Hypothalamus (tissue), 51 donors: ENCODE results near the gene CIAO2A.
"Not testable (repeated sequence)": the region's sequence is repeated elsewhere in the genome, so short reads cannot be mapped to it uniquely, and the experiment has no call there.

Experiments
- DNase-seq, 51 donors: peaks; one replicate each; lab custom pipeline; 2025; lab: John Stamatoyannopoulos, UW

Gene CIAO2A, protein sequence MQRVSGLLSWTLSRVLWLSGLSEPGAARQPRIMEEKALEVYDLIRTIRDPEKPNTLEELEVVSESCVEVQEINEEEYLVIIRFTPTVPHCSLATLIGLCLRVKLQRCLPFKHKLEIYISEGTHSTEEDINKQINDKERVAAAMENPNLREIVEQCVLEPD

DNA sequence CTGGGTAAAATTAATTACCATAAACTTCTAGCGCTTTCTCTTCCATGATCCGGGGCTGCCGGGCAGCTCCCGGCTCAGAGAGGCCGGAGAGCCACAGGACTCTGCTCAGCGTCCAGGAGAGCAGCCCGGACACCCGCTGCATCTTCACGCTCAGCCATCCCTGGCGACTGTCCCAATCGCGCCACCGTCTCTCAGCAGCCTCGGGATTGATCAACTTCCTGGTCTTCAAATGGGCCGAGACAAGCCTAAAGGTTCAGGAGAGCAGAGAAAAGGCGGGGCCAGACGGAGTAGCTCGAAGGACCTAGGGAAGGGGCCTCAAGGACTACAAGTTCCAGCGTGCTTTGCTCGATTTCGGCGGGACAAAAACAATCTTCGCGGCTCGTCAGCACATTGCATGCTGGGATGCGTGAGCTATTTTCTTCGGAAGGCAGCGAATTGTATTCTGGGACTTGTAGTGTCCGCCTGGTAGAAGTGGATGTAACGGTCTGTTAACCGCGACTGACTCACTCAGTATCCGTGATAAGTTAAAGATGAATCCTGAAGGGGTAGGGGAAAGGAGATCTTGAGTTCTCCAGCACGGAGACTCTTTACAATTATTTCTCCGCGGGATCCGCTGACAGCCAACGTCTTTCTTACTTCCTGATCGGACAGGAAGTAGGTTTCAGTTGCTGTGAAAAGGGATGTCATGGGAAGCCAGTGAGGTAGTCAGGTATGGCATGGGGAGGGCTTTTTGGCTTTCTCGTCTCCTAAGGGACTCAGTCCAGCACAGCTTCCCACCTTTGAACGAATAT, at the start of gene CIAO2A:
TSS of gene CIAO2A (minus strand) at position 212 of the 791 bp plus-strand sequence. CDS start at position 142, 70 bp downstream.
- DNase-seq, result peak; percentile 61 to 97 (median 90)

DNA sequence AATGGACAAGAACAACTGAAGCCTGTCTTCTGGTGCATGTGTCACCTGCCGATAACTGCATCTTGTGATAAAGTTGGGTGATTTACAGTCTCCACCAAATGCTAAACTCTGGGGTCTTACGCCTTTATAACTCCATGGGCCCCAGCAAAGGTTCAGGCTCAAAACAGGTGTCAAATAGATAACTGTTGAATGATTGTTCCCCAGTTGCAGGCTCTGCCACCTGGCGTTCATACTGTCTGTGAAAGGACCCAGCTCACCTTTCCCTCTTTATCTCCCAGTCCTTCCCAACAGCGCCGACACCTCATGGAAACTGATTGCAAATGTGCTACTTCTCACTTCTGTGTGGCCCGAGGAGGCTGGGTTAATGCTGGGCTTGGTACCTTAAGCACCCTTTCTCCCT, 49.6 kb upstream of the CIAO2A start:
- no peak for DNase-seq

DNA sequence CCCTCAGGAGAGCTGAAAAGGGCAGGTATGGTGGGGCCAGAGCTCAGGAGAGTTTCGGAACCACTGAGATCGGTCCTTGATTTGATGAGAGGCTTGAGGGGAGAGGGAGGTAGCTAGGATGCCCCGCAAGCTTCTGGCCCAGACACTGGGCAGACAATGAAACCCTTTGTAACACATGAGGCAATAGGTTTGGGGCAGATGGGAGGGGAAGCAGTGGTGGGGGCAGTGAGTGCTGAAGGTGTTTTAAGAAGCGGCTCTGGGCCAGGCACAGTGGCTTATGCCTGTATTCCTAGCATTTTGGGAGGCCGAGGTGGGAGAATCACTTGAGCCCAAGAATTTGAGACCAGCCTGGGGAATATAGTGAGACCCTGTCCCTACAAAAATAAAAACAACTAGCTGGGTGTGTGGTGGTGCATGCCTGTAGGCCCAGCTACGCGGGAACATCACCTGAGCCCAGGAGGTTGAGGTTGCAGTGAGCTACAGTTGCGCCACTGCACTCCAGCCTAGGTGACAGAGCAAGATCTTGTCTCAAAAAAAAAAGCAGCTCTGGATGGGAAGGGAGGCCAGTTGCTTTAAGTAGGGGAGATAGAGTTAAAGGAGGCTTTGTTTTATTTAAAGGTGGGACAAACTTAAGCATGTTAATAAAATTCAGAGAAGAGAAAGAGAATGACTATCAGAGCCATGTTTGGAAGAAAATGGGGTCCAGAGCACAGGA, 48.3 kb upstream of the CIAO2A start:
- peak in 6 of 51 donors; percentile 29 to 56 (median 37) for DNase-seq

DNA sequence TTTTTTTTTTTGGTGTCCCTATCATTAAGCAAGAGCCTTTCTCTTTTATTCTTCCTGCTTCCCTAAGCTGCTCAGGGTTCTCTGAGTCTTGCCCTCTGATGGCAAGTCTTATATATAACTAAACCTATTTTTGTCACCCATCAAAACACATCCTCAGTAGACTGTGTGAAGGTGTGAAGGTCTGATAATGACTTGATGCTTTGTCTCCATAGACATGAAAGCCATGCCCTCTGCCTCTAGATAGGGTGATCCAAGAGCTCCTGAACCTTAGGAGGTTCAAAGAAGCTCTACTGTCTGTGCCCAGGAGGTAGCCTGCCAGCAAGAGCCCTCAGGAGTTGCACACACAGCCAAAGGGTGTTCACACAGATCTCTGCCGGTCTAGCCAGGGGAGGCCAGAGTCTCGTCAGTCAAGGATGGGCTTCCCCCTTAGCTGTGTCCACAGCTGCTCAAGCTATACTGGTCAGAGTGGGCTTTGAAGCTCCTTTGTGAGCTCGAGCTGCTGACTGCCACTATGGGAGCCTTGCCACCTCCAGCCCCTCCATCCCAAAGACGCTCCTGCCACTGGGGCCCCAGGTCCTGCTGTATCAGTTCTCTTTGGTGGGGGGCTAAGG, 44.8 kb upstream of the CIAO2A start:
- DNase-seq, result no peak

DNA sequence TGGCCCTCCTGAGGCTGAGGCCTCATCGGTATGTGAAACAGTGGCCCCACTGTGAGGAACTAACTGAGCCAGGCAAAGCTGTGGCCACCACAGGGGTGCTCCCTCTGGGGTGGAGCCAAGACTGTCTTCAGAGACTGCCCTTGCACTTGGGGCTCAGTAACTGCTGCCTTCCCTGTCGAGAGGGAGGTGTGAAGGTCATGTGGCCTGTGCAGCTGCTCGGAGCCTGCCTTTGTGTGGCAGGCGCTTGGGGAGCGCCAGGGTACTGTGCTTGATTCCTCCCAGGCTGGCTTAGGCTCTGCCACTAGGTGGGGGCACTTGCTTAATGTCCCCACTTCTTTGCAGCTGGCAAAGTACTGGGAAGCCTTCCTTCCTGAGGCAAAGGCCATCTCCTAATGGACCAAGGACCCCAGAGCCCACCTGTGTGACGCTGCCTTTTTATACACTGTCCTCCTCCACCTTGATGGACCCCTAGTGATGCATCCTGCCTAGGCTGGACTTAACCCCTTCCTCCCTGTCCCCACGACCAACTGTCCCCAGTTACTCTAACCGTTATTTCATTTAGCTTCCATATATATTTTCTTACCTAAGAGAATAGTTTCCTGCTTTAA, 43.7 kb upstream of the CIAO2A start:
- peak in 21 of 51 donors; percentile 26 to 68 (median 48) for DNase-seq

DNA sequence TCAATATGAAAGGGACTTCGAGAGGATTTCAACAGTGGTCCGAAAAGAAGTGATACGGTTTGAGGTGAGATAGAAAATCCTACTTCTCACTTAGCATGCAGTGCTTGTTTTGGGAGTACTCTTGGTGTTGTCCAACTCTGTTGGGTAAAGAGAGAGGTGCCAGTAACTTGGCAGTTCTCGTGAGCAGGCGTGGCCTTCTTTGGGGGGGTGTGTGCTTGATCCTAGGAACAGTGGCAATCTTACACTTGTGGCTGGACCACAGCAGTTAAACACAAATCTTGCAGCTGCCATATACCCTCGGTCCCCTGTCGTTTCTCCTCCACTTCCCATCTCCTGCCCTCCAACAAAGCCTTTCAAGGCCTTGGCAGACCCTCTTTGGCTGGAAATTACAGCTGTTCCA, 42.7 kb upstream of the CIAO2A start:
- no peak for DNase-seq

DNA sequence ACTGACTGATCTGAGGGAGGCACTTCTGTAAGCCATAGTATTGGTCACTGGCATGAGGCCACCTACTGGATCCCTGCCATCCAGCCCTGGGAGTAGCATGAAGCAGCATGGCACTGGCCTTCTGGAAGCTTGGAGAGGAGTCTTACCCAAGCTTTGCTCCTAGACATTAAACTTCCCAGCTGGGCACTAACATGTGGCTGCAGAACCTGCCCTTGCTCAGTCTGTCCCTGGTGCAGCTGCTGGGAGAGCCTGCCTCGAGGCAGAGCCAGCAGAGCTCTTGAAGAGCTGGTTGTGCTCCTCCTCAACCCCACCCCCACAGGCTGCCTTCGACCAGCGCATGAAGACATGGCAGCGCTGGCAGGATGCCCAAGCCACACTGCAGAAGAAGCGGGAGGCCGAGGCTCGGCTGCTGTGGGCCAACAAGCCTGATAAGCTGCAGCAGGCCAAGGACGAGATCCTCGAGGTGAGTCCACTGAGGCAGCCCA, 40.7 kb upstream of the CIAO2A start:
- DNase-seq, result peak in 40 of 51 donors; percentile 14 to 86 (median 68)

DNA sequence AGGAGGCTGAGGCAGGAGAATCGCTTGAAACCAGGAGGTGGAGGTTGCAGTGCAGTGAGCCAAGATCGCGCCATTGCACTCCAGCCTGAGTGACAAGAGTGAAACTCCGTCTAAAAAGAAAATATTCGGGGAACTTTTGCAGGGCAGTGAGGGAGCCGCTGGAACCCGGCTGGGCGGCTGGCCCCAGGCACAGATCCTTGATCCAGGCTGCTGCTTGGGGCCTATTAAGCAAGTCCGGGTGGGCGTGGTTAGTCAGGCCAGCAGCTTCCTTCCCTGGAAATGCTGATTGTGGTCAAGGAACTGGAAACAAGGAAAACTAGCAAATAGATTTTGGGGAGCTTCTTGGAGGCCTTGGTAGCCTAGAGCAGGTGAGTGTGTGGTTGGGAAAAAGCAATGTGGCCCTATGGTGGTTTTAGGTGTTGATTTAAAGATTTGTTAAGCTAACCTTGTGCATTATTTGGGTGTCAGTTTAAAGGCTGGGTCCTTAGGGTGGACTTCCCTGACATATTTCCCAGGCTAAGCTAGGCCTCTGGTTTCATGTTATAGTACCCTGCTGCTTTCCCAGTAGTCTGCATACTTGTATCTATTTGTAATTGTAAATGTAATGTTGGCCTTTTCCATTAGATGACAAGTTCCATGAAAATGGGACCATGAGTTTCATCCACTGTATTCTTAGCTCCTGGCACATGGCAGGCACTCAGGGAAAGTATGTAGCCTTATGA, 40.1 kb upstream of the CIAO2A start:
- DNase-seq, result no peak

DNA sequence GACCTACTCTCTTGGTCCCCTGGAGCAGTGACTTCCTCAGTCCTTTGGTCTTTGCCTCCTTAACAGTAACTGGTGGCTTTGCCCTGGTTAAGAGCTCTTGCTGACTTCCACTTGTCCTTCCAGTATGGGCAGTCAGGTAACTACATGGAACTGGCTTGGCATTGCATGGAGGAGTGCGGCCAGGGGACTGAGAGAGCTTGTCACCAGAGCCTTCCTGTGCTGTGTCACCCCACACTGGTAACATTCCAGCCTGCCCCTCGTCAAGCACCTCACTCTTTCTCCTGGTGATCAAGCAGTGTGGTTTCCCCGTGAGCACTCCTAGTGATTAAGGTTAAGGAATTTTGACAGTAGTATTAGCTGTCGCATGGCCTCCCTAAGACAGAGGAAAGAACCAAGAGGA, 38.6 kb upstream of the CIAO2A start:
- DNase-seq, result no peak

DNA sequence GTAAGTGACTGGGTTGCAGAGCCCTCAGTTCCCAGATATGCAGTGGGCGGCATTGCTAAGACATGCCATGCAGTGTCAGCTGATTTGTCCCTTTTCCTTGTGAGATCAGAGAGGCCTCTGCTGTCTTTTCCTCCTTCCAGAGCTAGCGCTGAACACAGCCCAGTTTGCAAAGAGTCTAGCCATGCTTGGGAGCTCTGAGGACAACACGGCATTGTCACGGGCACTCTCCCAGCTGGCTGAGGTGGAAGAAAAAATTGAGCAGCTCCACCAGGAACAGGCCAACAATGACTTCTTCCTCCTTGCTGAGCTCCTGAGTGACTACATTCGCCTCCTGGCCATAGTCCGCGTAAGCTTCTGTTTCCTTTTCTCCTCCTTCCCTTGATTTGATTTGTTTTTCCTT, 37.9 kb upstream of the CIAO2A start:
- DNase-seq, result peak in 11 of 51 donors; percentile 11 to 50 (median 34)

DNA sequence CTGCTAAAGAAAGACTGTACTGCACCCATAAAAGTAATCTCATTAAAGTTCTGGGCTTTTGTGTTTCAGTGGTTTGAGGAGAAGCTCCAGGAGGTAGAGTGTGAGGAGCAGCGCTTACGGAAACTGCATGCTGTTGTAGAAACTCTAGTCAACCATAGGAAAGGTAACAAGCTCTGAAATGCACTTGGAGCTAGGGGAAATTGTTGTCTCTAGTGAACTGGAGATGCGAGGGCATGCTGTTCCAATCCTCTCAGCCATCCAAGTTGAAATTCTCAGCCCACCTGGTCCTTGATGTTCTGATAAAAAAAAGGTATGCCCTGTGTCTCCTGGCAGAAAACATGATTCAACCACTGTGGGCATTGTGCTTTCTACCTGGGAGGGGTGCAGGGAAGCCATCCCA, 36.5 kb upstream of the CIAO2A start:
- DNase-seq, result no peak

DNA sequence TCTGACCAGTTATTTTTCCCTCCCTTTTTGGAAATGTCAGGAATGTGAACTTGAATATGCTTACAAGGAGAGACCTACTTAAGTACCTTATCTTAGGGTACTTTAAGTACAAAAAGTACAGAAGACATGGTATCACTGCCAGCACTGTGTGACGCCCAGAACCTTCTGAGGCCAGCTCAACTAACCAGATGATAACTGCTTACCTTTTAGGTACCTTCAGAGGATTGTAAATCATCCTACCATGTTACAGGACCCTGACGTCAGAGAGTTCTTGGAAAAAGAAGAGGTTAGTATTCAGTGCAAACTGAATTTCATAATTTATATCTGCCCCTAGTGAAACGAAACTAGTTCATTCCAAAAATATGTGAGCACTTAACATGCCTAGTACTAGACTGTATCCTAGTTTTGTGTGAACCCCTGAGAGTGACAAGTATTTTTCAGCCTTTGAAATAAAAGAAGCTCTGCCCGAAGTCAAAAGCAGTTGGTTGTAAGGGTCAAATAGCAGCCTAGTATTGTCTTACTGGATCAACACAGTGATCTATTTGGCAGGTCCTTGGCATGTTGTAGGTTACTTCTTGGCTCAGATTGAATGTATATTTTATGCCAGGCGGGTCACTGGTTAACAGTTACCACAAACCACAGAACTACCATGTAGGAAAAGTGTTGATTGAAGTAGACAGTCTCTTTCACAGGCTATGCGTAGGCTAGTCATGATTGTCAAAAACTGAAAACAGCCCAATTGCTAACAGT, 34.1 kb upstream of the CIAO2A start:
- DNase-seq, result no peak

DNA sequence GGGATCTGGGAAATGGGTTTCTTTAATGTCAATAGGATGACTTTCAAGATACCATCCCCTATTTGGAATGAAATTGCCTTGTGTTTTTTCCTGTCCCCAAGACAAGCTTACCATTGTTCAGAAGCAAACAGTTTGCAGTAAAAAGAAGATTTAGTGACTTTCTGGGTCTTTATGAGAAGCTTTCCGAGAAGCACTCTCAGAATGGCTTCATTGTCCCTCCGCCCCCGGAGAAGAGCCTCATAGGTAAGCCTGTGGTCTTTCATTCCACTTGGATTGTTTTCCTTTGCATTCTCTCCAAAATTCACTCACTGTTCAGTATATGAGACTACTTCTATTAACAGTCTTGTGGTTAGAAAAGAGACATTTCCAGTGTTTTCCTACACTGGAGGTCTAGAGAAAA, 32.3 kb upstream of the CIAO2A start:
- DNase-seq, result no peak

DNA sequence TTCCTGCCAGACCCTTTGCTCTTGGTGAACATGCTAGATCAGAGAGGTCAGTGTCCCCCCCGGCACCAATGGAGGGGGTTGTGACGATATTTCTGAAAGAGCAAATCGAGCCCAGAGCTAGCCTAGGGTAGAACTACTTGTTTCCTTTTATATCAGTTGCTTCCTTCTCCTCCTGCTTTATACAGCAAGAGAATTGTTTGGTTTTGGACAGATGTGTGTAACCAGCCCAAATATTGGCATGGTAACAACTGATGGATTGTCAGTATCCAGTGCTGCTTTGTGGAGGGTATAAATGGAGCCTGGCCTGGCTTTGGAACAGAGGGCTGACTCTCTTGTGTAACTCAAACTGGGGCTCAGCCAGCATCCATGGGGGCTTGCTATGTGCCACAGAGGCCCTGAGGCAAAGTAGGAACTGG, 29.3 kb upstream of the CIAO2A start:
- DNase-seq, result peak in 42 of 51 donors; percentile 23 to 94 (median 76)

DNA sequence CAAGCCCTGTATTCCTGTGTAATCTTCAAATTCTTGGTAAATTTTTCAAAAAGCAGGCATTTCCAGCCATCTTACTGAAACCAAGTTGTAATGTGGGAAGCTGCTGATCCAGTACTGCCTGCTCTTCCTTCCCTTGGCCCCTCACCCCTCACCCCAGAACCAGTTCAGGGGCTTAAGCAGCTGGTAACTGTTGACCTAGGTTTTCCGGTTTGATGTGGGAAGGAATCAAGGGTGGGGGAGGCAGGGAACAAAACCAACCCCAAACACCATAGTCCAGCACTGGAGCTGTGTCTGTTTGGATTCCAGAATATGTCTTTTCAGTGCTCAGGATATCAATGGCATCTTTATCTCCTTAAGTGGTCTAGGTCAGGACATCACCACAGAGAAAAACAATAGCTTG, 28.8 kb upstream of the CIAO2A start:
- peak in 8 of 51 donors; percentile 5 to 71 (median 37) for DNase-seq

DNA sequence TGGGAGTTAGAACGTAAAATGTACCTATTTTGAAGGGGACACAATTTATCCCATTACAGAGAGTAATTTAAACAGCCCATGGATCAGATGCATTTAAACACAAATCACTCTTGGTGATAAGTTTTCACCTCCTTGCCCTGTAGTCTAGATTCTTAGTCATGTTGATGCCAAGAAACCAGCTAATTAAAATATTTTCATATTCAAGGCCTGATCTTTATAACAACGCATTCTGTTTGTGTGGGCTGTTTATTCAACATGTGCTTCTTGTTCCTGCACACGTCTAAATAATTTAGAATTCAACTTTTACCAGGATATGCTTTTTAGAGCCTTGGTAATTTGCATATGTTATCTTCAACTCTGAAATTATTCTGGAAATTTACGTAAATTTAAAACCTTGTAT, 28.0 kb upstream of the CIAO2A start:
- DNase-seq, result no peak

DNA sequence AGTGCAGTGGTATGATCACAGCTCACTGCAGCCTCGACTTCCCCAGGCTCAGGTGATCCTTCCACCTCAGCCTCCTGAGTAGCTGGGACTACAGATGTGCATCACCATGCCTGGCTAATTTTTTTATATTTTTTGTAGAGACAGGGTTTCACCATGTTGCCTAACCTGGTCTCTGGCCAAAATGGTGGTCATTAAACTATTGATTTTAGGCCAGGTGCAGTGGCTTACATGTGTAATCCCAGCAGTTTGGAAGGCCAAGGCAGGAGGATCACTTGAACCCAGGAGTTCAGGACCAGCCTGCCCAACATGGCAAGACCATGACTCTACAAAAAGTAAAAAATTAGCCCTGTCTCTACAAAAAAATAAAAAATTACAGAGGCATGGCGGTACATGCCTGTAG, 26.7 kb upstream of the CIAO2A start:
- not testable (repeated sequence) for DNase-seq

DNA sequence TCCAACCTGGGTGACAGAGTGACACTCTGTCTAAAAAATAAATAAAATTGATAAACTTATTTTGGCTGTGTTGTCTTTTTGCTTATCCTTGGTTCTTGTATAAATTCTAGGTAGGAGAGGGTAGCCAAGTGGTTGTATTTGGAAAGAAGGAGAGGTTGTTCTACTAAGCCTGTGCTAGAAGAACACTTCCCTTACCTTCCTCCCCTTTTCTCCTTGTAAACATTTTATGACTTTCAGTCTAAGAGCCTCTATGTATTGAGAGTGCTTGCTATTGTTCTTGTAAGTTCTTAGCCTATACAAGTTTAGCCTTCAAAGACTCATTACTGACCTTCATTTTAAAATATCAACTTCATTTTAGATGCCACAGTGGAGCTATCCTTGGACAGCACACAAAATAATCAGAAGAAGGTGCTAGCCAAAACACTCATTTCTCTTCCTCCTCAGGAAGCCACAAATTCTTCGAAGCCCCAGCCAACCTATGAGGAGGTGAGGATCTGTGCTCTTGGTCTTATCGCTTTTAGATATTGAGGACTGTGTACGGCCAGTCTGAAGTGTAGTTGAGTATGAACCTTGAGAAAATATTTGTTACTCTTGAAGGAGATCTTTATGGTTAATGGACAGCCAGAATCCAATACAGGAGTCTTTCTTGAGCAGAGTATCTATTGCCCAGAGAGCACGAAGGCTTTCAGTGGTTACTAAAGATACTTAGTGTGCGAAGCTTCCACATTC, 24.3 kb upstream of the CIAO2A start:
- DNase-seq, result no peak
